Common myeloid progenitor, CD34-positive (primary cell): ENCODE measurements around the gene GRK3.

ENCODE experiments used
- CTCF ChIA-PET: fragments of 350-600 bp; sonication (Branson Sonifier 250); formaldehyde crosslinking; loops from one replicate; lab custom pipeline; 2021; ENCODE audit warnings: antibody characterized with exemption; lab: Charles Lee
- POLR2A ChIA-PET: fragments of 350-600 bp; sonication (Branson Sonifier 250); formaldehyde crosslinking; loops from one replicate; lab custom pipeline; 2021; ENCODE audit warnings: antibody characterized with exemption; lab: Charles Lee
- DNase-seq, 3 donors: peaks; one replicate each; pipeline versions ENCODE4 v3.0.0 to v3.0.0-alpha.2; 2013
- H3K27ac ChIP-seq, 2 experiments: 1 replicate in 1 of 2; 2 replicates in 1 of 2; pipeline ENCODE4 v1.7.0; 2013; ENCODE audit warnings: inconsistent platforms in 2 of 2, low read length in 2 of 2, mild to moderate bottlenecking in 2 of 2, low read depth in 1 of 2, moderate library complexity in 1 of 2; ENCODE audit not compliant: severe bottlenecking in 2 of 2, insufficient read depth in 1 of 2, poor library complexity in 1 of 2
- H3K27me3 ChIP-seq, 5 experiments: replicated peaks in 2 of 5; 1 replicate in 3 of 5; 2 replicates in 2 of 5; pipeline versions ENCODE4 v1.6.1 to v1.7.0; 2013; ENCODE audit warnings: low read length in 4 of 5, mild to moderate bottlenecking in 2 of 5, moderate library complexity in 2 of 5, inconsistent platforms in 1 of 5; ENCODE audit not compliant: insufficient read depth in 5 of 5, control insufficient read depth in 4 of 5
- H3K36me3 ChIP-seq, 4 experiments: 1 replicate in 2 of 4; 2 replicates in 2 of 4; pipeline versions ENCODE4 v1.6.1 to v1.7.0; 2013; ENCODE audit warnings: low read length in 3 of 4, control low read depth in 1 of 4, mild to moderate bottlenecking in 1 of 4; ENCODE audit not compliant: control insufficient read depth in 4 of 4, insufficient read depth in 4 of 4
- H3K4me1 ChIP-seq, 4 experiments: 1 replicate in 3 of 4; 2 replicates in 1 of 4; pipeline versions ENCODE4 v1.6.1 to v1.7.1; 2013; ENCODE audit warnings: low read length in 3 of 4, mild to moderate bottlenecking in 3 of 4, control low read depth in 1 of 4, inconsistent platforms in 1 of 4, moderate library complexity in 1 of 4; ENCODE audit not compliant: control insufficient read depth in 4 of 4, insufficient read depth in 4 of 4; ENCODE audit errors: control extremely low read depth in 1 of 4
- H3K4me3 ChIP-seq, 7 experiments: 1 replicate in 4 of 7; 2 replicates in 3 of 7; pipeline versions ENCODE4 v1.5.1 to v1.7.0; 2013; ENCODE audit warnings: mild to moderate bottlenecking in 7 of 7, low read length in 6 of 7, moderate library complexity in 6 of 7, inconsistent platforms in 2 of 7, low read depth in 2 of 7, control low read depth in 1 of 7; ENCODE audit not compliant: insufficient read depth in 4 of 7, control insufficient read depth in 1 of 7; ENCODE audit errors: extremely low read depth in 1 of 7
- H3K9me3 ChIP-seq, 5 experiments: 1 replicate in 4 of 5; 2 replicates in 1 of 5; pipeline versions ENCODE4 v1.6.1 to v1.7.1; 2013; ENCODE audit warnings: low read length in 4 of 5, mild to moderate bottlenecking in 2 of 5, inconsistent platforms in 1 of 5, low read depth in 1 of 5, moderate library complexity in 1 of 5; ENCODE audit not compliant: control insufficient read depth in 4 of 5, insufficient read depth in 2 of 5; ENCODE audit errors: control extremely low read depth in 1 of 5
- WGBS: methylation state at CpG from one replicate; pipeline ENCODE4 v1.1.5; 2013; ENCODE audit not compliant: insufficient coverage; 5-methylcytosine and 5-hydroxymethylcytosine counted together

GRK3 gene

DNA sequence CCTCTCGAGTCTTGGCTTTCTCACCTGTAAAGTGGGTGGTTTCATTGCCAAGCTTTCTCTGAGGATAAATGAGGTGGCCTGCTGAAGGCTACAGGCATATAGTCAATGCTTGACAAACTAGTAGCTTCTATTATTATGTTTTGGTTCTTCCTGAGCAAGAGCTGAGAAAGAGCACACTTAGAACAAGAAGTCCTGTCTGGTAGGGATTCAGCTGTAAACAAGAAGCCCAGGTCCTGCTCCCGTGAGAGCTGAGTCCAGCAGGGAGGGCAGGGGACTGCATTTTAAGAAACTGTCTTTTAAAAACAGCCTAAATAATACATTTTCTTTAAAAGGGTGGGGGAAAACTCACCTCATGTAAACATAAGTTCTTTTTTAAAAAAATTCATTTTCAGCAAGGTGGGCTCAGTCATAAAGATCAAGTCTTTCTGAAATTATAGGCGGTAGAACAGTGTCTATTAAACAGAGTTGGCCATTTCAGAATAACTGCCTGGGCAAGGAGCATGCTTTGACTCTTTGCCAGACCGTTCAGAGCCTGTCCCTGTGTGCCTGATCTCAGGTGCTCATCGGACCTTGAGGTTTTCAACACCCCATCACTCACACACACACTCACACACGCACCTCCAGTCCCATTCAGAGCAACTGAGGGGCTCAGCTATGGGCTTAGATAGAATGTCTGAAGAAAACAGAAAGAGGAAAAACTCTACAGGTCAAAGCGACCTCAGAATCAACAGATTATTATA lies 148.4 kb downstream of the GRK3 start:
- DNase-seq, result no peak
- Histone ChIP-seq H3K36me3 (peaks cover 7 to 45% (median 31%) of the 10 kb centered on the region in 4 experiments), H3K4me1 (no peaks in the 10 kb centered on the region), H3K4me3 (no peak overlapping the region), H3K9me3 (no peaks in the 10 kb centered on the region), H3K27ac (no peak overlapping the region), H3K27me3 (no peaks in the 10 kb centered on the region)
- ChIA-PET CTCF (interaction anchor here (0.7 to 1.0 kb wide), 2 partner anchors 11 to 156 kb away, joined by 3 read pairs; no protein-coding TSS in a partner anchor), POLR2A (no interaction called here)
- 100% methylated on average over 3 of the region's 7 CpGs for WGBS

DNA sequence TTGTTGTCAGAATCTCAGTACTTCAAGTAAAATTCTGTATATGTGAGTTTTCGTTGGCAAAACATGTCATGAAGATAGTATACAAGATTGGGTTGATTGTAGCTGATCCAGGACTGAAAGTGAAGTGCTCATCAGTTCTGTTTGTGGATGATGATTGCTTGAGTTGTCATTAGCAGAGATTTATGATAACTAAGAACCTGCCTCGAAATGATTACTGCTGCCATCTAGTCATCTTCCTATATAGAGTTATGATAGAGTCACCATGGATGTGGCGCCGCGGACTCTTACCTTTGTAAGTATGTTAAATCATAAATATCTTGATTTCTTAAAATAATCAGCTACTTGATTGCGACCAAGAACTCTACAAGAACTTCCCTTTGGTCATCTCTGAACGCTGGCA lies 149.6 kb downstream of the GRK3 start:
- Histone ChIP-seq H3K9me3 (no peaks in the 10 kb centered on the region), H3K36me3 (peaks cover 6 to 41% (median 33%) of the 10 kb centered on the region in 4 experiments), H3K4me1 (no peaks in the 10 kb centered on the region), H3K27ac (no peak overlapping the region), H3K27me3 (no peaks in the 10 kb centered on the region), H3K4me3 (no peak overlapping the region)
- POLR2A ChIA-PET, result no interaction called here
- CTCF ChIA-PET, result no interaction called here
- WGBS, result 96% methylated on average over 3 of the region's 7 CpGs
- no peak for DNase-seq

DNA sequence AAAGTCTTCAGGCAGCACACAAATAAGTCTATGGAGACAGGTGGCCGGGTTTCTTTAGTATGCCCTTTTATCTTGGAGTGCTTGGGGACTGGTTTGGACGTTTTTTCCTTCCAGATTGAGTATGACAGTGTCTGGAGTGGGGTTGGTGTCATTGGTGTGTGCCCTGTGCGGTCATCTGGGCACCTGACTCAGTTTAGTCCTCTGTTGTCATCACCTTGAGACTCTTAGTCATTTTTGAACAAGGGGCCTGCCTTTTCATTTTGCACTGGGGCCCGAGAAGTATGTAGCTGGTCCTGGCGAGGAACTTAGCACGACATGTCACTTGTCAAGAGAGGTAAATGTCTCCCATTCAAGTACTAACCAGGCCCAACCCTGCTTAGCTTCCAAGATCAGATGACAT lies 150.3 kb downstream of the GRK3 start:
- Histone ChIP-seq H3K27ac (no peak overlapping the region), H3K27me3 (no peaks in the 10 kb centered on the region), H3K4me1 (no peaks in the 10 kb centered on the region), H3K4me3 (no peak overlapping the region), H3K9me3 (no peaks in the 10 kb centered on the region), H3K36me3 (peaks cover 6 to 41% (median 31%) of the 10 kb centered on the region in 4 experiments)
- WGBS, result 61% methylated on average over 3 of the region's 6 CpGs
- CTCF ChIA-PET, result interaction anchor here (0.9 kb wide), 1 partner anchor 13 kb away, joined by 3 read pairs; no protein-coding TSS in a partner anchor
- POLR2A ChIA-PET, result no interaction called here
- DNase-seq, result no peak

DNA sequence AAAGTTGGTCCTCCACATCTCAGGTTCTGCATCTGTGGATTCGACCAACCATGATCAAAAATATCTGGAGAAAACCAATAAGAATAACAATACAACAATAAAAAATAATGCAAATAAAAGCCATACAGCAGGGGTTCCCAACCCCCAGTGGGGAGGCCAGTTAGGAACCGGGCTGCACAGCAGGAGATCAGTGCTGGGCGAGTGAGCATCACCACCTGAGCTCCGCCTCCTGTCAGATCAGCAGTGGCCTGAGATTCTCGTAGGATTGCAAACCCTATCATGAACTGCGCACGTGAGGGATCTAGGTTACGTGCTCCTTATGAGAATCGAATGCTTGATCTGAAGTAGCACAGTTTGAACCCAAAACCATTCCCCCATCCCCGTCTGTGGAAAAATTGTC lies 152.2 kb downstream of the GRK3 start:
- Histone ChIP-seq H3K4me3 (no peak overlapping the region), H3K27ac (no peak overlapping the region), H3K9me3 (no peaks in the 10 kb centered on the region), H3K27me3 (no peaks in the 10 kb centered on the region), H3K36me3 (peaks cover 6 to 34% (median 20%) of the 10 kb centered on the region in 4 experiments), H3K4me1 (no peaks in the 10 kb centered on the region)
- DNase-seq, result no peak
- POLR2A ChIA-PET, result no interaction called here
- WGBS, result over 99% methylated on average over 9 of the region's 10 CpGs
- CTCF ChIA-PET, result interaction anchor here (1.4 kb wide), 1 partner anchor 9 kb away, joined by 3 read pairs; no protein-coding TSS in a partner anchor

DNA sequence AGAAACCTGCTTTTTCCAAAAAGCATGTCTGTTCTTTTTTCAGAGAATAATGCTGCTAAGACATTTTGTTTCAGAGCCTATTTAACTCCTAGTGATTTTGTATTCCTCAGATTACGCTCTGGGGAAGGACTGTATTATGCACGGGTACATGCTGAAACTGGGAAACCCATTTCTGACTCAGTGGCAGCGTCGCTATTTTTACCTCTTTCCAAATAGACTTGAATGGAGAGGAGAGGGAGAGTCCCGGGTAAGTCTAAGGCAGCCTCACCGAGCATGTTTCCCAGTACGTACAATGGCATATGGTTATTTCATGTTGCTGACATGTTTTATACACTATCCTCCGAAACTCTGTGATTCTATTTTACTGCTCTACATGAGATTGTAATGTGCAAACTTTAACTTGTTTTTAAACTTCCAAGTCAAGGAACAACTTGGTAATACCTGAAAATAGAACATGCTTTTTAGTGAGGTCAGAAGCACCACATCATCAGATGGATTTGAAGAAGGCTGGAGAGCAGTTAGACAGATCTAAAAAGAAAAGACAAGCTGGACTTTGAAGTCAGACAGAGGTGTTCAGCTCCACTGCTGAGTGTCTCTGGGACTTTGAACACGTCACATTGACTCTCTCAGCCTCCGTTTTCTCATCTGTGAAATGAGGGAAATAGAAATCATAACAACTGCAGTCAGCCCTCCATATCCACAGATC lies 153.8 kb downstream of the GRK3 start:
- Histone ChIP-seq H3K4me1 (no peaks in the 10 kb centered on the region), H3K27ac (no peak overlapping the region), H3K4me3 (no peak overlapping the region), H3K36me3 (peaks cover 6 to 31% (median 20%) of the 10 kb centered on the region in 4 experiments), H3K27me3 (no peaks in the 10 kb centered on the region), H3K9me3 (no peaks in the 10 kb centered on the region)
- no peak for DNase-seq
- ChIA-PET CTCF (no interaction called here), POLR2A (no interaction called here)
- 100% methylated on average over 4 of the region's 10 CpGs for WGBS

GRCh38 chr22:25722223-25722622 lies 157.7 kb downstream of the GRK3 start:
- Histone ChIP-seq H3K36me3 (peaks cover 0 to 21% (median 9%) of the 10 kb centered on the region in 4 experiments), H3K4me3 (no peak overlapping the region), H3K9me3 (no peaks in the 10 kb centered on the region), H3K27me3 (no peaks in the 10 kb centered on the region), H3K4me1 (no peaks in the 10 kb centered on the region), H3K27ac (no peak overlapping the region)
- WGBS, result 97% methylated on average over 16 of the region's 16 CpGs
- POLR2A ChIA-PET, result no interaction called here
- DNase-seq, result no peak
- CTCF ChIA-PET, result no interaction called here

- POLR2A ChIA-PET, result no interaction called here
- 94% methylated on average over 1 of the region's 3 CpGs for whole genome bisulfite sequencing
- no peak overlapping the region for H3K27ac ChIP-seq
- H3K9me3 ChIP-seq, result no peaks in the 10 kb centered on the region
- CTCF ChIA-PET, result no interaction called here
- DNase-seq, result no peak
- peaks cover 0 to 21% (median 9%) of the 10 kb centered on the region in 4 experiments for H3K36me3 ChIP-seq
- no peaks in the 10 kb centered on the region for H3K27me3 ChIP-seq
- H3K4me3 ChIP-seq, result no peak overlapping the region
- no peaks in the 10 kb centered on the region for H3K4me1 ChIP-seq
These were observed 158.2 kb downstream of the GRK3 start for GRCh38 chr22:25722626-25723025.
